Activated naive CD4-positive, alpha-beta T cell treated with anti-CD3 and anti-CD28 coated beads for 36 hours (primary cell): ENCODE results near the gene PTAFR. TPM values are rescaled to one million over a fixed set of nuclear protein-coding genes. Genes with fewer than 3 reads are reported as not detected.

ENCODE experiments used
- CTCF ChIA-PET: fragments of 350-600 bp; sonication (Branson Sonifier 250); formaldehyde crosslinking; loops from one replicate; lab custom pipeline; 2021; ENCODE audit warnings: antibody characterized with exemption; lab: Charles Lee
- DNase-seq: peaks from one replicate; pipeline ENCODE4 v3.0.0-alpha.2; 2020
- H3K27ac Mint-ChIP-seq: one replicate; pipeline ENCODE4 v1.8.0; 2021; ENCODE audit warnings: mild to moderate bottlenecking, mixed read lengths
- H3K27me3 Mint-ChIP-seq: one replicate; pipeline ENCODE4 v1.8.0; 2021; ENCODE audit warnings: low read depth, mixed read lengths
- H3K36me3 Mint-ChIP-seq: one replicate; pipeline ENCODE4 v1.8.0; 2021; ENCODE audit warnings: low read depth, mixed read lengths
- H3K4me1 Mint-ChIP-seq: one replicate; pipeline ENCODE4 v1.8.0; 2021; ENCODE audit warnings: low read depth, mixed read lengths
- H3K4me3 Mint-ChIP-seq: one replicate; pipeline ENCODE4 v1.8.0; 2021; ENCODE audit warnings: mild to moderate bottlenecking, moderate library complexity, mixed read lengths
- H3K9me3 Mint-ChIP-seq: one replicate; pipeline ENCODE4 v1.8.0; 2021; ENCODE audit warnings: mixed read lengths
- intact Hi-C: fragments of 100-400 bp; cut with micrococcal nuclease; formaldehyde crosslinking; loops from one replicate; pipeline ENCODE4 v1.15.1; 2023
- total RNA-seq, 2 experiments: library from RNA; stranded (reverse); gene quantifications; one replicate each; pipeline ENCODE4 v1.2.3, GENCODE V29; 2021

PTAFR gene
- total RNA-seq, 2 experiments from 2014 or later = 0.05 to 0.07 TPM

DNA sequence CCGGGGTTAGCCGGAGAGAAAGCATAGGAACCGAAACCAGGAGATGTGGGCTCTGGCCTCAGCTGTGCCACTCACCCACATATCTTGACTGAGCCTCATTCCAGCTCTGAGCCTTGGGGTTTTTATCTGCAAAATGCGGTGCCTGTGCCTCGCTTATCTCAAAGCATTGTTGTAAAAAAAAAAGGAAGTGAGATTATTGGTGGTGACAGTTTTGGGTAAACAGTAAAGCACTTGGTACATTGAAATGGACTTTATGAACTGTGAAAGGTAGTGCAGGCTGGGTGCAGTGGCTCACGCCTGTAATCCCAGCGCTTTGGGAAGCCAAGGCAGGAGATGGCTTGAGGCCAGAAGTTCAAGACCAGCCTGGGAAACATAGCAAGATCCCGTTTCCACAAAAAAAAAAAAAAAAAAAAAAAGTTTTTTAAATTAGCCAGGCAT, 3.8 kb downstream of the PTAFR start:
- Mint-ChIP-seq H3K27me3 (peaks cover 28% of the 10 kb centered on the region), H3K4me3 (no peak overlapping the region), H3K4me1 (peaks cover 41% of the 10 kb centered on the region), H3K27ac (no peak overlapping the region), H3K9me3 (no peaks in the 10 kb centered on the region), H3K36me3 (no peaks in the 10 kb centered on the region)
- peak; percentile 38 for DNase-seq
- intact Hi-C loops = no loop called here
- CTCF ChIA-PET = interaction anchor here (0.7 kb wide), 1 partner anchor 170 kb away, joined by 4 read pairs; no protein-coding TSS in a partner anchor

DNA sequence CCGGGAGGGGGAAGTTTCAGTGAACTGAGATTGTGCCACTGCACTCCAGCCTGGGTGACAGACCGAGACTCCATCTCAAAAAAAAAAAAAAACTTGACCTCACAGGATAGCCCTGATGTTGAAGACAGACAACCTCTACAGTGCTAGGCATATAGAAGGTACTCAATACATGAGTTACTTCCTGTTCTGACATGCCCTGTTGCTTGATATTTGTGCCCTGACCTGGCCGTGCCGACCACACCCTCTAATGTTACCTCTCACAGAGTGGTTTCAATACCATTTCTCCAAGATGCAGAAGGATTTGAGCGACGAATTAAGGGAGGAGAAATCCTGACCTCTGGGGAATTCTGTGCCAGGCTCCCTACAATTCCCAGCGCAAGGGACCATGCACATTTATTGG, 5.2 kb downstream of the PTAFR start:
- DNase-seq = no peak
- intact Hi-C loops = no loop called here
- Mint-ChIP-seq H3K4me1 (peaks cover 45% of the 10 kb centered on the region), H3K27me3 (peaks cover 22% of the 10 kb centered on the region), H3K27ac (no peak overlapping the region), H3K36me3 (no peaks in the 10 kb centered on the region), H3K9me3 (no peaks in the 10 kb centered on the region), H3K4me3 (no peak overlapping the region)
- CTCF ChIA-PET = no interaction called here

DNA sequence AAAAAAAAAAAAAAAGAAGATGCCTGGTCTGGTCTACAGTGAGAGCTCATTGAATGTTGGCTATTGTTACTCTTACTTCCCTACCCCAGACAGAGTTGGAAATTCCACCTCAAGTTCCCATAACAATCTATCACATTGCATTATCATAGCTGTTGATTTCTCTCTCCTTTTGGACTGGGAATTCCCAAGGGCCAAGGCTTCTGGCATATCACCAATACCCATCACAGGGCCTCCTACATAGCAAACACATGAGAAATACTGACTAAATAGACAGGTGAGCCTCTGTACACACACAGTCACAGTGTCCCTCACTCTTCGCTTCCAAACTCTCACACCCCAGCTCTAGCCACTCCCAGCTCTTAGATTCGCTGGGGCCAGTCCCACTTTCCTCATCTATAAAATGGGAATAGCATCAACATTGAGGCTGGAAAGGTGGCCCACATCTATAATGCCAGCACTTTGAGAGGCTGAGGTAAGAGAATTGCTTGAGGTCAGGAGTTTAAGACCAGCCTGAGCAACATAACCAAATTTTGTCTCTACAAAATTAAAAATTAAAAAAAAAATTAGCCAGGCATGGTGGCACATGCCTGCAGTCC, 6.4 kb downstream of the PTAFR start:
- Mint-ChIP-seq H3K4me3 (no peak overlapping the region), H3K27me3 (peaks cover 20% of the 10 kb centered on the region), H3K36me3 (no peaks in the 10 kb centered on the region), H3K9me3 (no peaks in the 10 kb centered on the region), H3K27ac (no peak overlapping the region), H3K4me1 (peaks cover 45% of the 10 kb centered on the region)
- CTCF ChIA-PET = interaction anchor here (0.6 to 1.2 kb wide), 2 partner anchors 39 to 55 kb away, joined by 3 to 5 read pairs; no protein-coding TSS in a partner anchor
- DNase-seq = no peak
- intact Hi-C loops = no loop called here

GRCh38 chr1:28163496-28164161, 12.9 kb downstream of the PTAFR start:
- peaks cover 9% of the 10 kb centered on the region for H3K4me1 Mint-ChIP-seq
- H3K36me3 Mint-ChIP-seq = no peaks in the 10 kb centered on the region
- CTCF ChIA-PET = interaction anchor here (1.4 kb wide), 1 partner anchor 45 kb away, joined by 4 read pairs; no protein-coding TSS in a partner anchor

DNA sequence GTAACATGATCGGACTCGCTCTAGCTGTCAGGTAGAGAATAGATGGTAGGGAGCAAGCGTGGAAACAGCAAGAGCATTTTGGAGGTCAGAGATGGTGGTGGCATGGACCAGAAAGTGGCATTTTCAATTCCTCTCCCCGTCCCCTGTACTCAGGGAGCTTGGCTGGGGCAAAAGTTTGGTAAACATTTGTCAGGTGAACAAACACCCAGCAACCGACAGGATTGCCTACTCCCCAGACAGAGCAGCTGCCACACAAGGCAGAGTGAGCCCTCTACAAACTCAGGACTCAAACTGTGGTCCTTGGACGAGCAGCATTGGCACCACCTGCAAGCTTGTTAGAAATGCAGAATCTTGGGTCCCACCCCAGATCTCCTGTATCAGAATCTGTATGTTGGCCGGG, 14.3 kb downstream of the PTAFR start:
- Mint-ChIP-seq H3K27me3 (peaks cover 14% of the 10 kb centered on the region), H3K4me1 (peaks cover 3% of the 10 kb centered on the region), H3K36me3 (no peaks in the 10 kb centered on the region), H3K9me3 (no peaks in the 10 kb centered on the region), H3K27ac (no peak overlapping the region), H3K4me3 (no peak overlapping the region)
- CTCF ChIA-PET = no interaction called here
- intact Hi-C loops = no loop called here
- no peak for DNase-seq

More at GRCh38 chr1:28163496-28164161, 12.9 kb downstream of the PTAFR start:
- Mint-ChIP-seq H3K4me3 (no peak overlapping the region), H3K9me3 (no peaks in the 10 kb centered on the region), H3K27ac (no peak overlapping the region), H3K27me3 (peaks cover 17% of the 10 kb centered on the region)
- DNase-seq = no peak
- intact Hi-C loops = no loop called here

DNA sequence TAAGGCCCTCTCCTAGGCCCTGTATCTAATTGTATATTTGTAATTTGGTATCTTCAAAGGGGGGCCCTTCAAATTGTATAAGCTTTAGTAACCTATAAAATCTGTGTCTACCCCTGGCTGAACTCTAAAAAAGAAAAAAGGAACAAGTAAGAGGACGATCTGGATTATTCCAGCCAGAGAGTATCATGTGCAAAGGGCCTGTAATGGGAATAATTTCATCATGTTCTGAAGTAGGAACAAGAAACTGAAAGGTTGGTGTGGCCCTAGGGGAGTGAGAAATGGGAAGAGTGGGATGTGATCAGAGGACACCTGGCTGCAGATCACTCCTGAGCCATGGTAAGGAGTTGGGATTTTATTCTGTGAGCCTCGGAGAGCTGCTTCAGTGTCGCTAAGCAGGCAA, 14.7 kb downstream of the PTAFR start:
- DNase-seq = no peak
- CTCF ChIA-PET = interaction anchor here (0.7 kb wide), 1 partner anchor 71 kb away, joined by 3 read pairs; no protein-coding TSS in a partner anchor
- Mint-ChIP-seq H3K27ac (no peak overlapping the region), H3K4me3 (no peak overlapping the region), H3K4me1 (no peaks in the 10 kb centered on the region), H3K36me3 (no peaks in the 10 kb centered on the region), H3K9me3 (no peaks in the 10 kb centered on the region), H3K27me3 (peaks cover 14% of the 10 kb centered on the region)
- intact Hi-C loops = no loop called here

- Mint-ChIP-seq H3K4me3 (no peak overlapping the region), H3K9me3 (no peaks in the 10 kb centered on the region), H3K27ac (no peak overlapping the region), H3K36me3 (no peaks in the 10 kb centered on the region), H3K27me3 (peaks cover 12% of the 10 kb centered on the region), H3K4me1 (no peaks in the 10 kb centered on the region)
- intact Hi-C loops = no loop called here
- CTCF ChIA-PET = interaction anchor here (0.6 to 1.1 kb wide), 3 partner anchors 47 to 304 kb away, joined by 4 to 5 read pairs (median 5); no protein-coding TSS in a partner anchor
- DNase-seq = no peak
Measured at GRCh38 chr1:28160782-28161266, 15.7 kb downstream of the PTAFR start.

GRCh38 chr1:28159680-28160079, 16.8 kb downstream of the PTAFR start:
- intact Hi-C loops = no loop called here
- no peak for DNase-seq
- H3K9me3 Mint-ChIP-seq = no peaks in the 10 kb centered on the region
- H3K27ac Mint-ChIP-seq = no peak overlapping the region
- peaks cover 9% of the 10 kb centered on the region for H3K27me3 Mint-ChIP-seq
- no peaks in the 10 kb centered on the region for H3K36me3 Mint-ChIP-seq
- no peak overlapping the region for H3K4me3 Mint-ChIP-seq
- CTCF ChIA-PET = interaction anchor here (0.6 to 0.7 kb wide), 2 partner anchors 11 to 729 kb away, joined by 4 read pairs; no protein-coding TSS in a partner anchor
- no peaks in the 10 kb centered on the region for H3K4me1 Mint-ChIP-seq

DNA sequence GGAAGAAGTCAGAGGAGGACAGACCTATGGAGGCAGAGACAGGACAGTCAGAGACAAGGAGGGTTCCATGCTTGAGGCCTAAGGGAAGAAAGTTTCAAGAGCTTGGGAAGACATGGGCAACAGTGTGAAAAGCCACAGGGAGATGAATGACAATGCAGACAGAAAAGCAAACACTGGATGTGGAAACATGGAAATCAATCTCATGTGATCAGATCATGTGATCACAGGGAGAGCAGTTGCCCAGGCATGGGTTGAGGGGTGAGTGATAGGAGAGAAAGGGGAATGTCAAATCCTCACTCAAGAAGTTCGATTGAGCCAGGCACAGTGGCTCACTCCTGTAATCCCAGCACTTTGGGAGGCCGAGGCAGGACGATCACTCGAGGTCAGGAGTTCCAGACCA, 17.2 kb downstream of the PTAFR start:
- Mint-ChIP-seq H3K36me3 (no peaks in the 10 kb centered on the region), H3K9me3 (no peaks in the 10 kb centered on the region), H3K27ac (no peak overlapping the region), H3K4me3 (no peak overlapping the region), H3K27me3 (peaks cover 6% of the 10 kb centered on the region), H3K4me1 (no peaks in the 10 kb centered on the region)
- intact Hi-C loops = no loop called here
- CTCF ChIA-PET = no interaction called here
- no peak for DNase-seq

DNA sequence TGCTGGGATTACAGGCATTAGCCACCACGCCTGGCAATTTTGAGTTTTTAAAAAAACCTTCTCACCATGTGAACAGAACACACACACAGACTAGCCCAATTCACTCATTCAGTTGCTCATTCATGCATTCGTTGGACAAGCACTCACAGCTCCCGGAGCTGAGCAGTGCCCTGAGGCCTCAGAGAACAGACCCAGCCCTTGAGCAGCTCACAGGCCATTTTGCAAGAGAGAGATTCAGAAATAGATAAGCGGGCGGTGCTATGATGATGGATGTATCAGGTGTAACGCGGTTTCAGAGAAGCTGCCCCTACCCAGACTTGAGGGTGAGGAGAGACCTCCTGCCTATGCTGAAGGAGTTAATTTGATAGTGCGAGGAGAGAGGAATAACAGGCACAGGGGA, 18.6 kb downstream of the PTAFR start:
- DNase-seq = no peak
- CTCF ChIA-PET = no interaction called here
- intact Hi-C loops = no loop called here

DNA sequence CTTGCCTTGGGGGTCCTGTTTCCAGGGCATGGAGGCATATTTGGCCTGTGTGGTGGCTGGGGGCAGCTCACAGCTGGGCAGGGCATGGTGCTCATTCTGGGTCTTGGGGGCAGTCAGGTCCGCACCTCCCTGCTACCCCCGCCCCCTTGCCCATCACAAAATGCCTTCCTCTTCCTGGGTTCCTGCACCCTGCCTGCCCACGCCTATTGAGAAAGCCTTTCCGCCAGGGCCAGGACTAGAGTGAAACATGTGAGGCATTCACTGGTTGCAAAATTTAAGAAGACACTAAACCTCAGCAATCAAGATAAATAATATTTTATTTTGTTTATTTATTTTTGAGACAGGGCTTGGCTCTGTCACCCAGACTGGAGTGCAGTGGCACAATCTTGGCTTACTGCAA, 19.7 kb downstream of the PTAFR start:
- Mint-ChIP-seq H3K9me3 (no peaks in the 10 kb centered on the region), H3K4me1 (no peaks in the 10 kb centered on the region), H3K4me3 (no peak overlapping the region), H3K27me3 (peaks cover 1% of the 10 kb centered on the region), H3K36me3 (no peaks in the 10 kb centered on the region), H3K27ac (no peak overlapping the region)
- intact Hi-C loops = no loop called here
- CTCF ChIA-PET = no interaction called here
- DNase-seq = no peak

More for the DNA sequence above, 18.6 kb downstream of the PTAFR start:
- Mint-ChIP-seq H3K4me3 (no peak overlapping the region), H3K4me1 (no peaks in the 10 kb centered on the region), H3K27me3 (peaks cover 5% of the 10 kb centered on the region), H3K36me3 (no peaks in the 10 kb centered on the region), H3K27ac (no peak overlapping the region), H3K9me3 (no peaks in the 10 kb centered on the region)

DNA sequence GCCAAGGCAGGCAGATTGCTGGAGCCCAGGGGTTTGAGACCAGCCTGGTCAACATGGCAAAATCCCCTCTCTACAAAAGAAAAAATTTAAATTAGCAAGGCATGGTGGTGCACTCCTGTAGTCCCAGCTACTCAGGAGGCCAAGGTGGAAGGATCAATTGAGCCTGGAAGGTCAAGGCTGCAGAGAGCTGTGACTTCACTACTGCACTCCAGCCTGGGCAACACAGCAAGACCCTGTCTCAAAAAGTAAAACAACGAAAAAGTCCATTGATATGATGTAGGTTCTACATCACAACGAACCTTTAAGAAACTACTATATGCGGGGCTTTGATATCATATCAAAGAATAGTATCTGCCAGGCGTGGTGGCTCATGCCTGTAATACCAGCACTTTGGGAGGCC, 20.9 kb downstream of the PTAFR start:
- intact Hi-C loops = no loop called here
- H3K4me3 Mint-ChIP-seq = no peak overlapping the region
- CTCF ChIA-PET = interaction anchor here (0.6 kb wide), 1 partner anchor 233 kb away, joined by 3 read pairs; no protein-coding TSS in a partner anchor
- H3K4me1 Mint-ChIP-seq = no peaks in the 10 kb centered on the region
- no peaks in the 10 kb centered on the region for H3K9me3 Mint-ChIP-seq
- H3K27ac Mint-ChIP-seq = no peak overlapping the region
- H3K27me3 Mint-ChIP-seq = no peaks in the 10 kb centered on the region
- no peaks in the 10 kb centered on the region for H3K36me3 Mint-ChIP-seq
- no peak for DNase-seq
